Measurements from ENCODE around the gene STK38. TPM values are rescaled to one million over a fixed set of nuclear protein-coding genes. Genes with fewer than 3 reads are reported as not detected.

STK38 gene
- total RNA-seq, 1 donor from 2014 or later: 55.1 TPM

DNA sequence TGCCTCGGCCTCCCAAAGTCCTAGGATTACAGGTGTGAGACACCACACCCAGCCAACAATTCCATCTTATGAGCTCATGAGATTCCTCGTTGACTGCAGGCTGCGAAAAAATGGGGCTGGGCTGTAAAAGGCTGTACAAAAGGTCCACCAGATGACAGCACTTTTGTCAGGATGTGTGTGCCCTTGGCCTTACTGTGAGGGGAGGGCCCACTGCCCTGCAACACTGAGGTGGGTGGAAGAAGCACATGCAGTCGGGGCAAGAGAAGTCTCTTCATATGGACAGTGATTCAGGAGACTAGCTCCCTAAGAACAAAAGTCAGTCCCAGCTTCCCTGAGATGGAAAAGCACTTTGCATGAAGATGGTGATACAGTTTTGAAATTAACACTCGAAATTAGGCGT lies 54.0 kb downstream of the STK38 start:
- H3K36me3 Mint-ChIP-seq (ENCODE audit: unreplicated experiment): no peaks in the 10 kb centered on the region
- peaks cover 5% of the 10 kb centered on the region for H3K9me3 Mint-ChIP-seq (ENCODE audit: unreplicated experiment)
- H3K4me1 Mint-ChIP-seq (ENCODE audit: low read depth, unreplicated experiment): peaks cover 2% of the 10 kb centered on the region
- peaks cover 5% of the 10 kb centered on the region for H3K27me3 Mint-ChIP-seq (ENCODE audit: unreplicated experiment)
- DNase-seq: no peak
- H3K4me3 Mint-ChIP-seq (ENCODE audit: unreplicated experiment): no peak overlapping the region
- no peak overlapping the region for H3K27ac Mint-ChIP-seq (ENCODE audit: unreplicated experiment)
- TF ChIP-seq, protein P1, sequence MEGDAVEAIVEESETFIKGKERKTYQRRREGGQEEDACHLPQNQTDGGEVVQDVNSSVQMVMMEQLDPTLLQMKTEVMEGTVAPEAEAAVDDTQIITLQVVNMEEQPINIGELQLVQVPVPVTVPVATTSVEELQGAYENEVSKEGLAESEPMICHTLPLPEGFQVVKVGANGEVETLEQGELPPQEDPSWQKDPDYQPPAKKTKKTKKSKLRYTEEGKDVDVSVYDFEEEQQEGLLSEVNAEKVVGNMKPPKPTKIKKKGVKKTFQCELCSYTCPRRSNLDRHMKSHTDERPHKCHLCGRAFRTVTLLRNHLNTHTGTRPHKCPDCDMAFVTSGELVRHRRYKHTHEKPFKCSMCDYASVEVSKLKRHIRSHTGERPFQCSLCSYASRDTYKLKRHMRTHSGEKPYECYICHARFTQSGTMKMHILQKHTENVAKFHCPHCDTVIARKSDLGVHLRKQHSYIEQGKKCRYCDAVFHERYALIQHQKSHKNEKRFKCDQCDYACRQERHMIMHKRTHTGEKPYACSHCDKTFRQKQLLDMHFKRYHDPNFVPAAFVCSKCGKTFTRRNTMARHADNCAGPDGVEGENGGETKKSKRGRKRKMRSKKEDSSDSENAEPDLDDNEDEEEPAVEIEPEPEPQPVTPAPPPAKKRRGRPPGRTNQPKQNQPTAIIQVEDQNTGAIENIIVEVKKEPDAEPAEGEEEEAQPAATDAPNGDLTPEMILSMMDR (IDR thresholded peaks at IDR 0.05; ENCODE audit: partially characterized antibody, unreplicated experiment): no peak

DNA sequence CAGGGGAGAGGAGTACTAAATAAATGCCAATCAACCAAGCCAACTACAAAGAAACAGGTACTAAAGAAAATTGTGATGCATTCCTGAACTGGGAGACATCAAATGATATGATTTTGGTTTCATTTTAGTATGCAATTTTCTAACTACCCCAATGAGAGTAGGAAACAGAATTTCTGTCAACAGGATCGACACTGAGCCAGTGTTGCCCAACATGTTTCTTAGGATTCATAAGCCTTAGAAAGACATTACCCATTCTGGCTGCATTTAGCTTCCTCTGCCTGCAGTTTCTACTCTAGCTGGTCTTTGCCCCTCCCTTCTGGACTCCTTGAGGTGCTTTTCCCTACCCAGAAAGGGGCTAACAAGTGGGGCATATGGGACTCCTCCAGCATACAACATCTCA lies 54.7 kb downstream of the STK38 start:
- no peaks in the 10 kb centered on the region for H3K36me3 Mint-ChIP-seq (ENCODE audit: unreplicated experiment)

DNA sequence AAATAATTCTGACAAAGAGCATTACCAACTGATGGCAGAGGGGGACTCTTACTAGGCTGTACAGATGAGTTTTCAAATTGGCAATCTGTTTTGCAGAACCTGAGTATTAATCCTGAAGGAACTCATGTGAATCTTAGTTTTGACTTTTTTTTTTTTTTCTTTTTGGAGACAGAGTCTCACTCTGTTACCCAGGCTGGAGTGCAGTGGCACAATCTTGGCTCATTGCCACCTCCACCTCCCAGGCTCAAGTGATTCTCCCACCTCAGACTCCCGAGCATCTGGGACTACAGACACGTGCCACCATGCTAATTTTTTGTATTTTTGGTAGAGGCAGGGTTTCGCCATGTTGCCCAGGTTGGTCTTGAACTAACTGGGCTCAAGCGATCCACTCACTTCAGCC lies 55.2 kb downstream of the STK38 start:
- H3K27ac Mint-ChIP-seq (ENCODE audit: unreplicated experiment): no peak overlapping the region
- peaks cover 5% of the 10 kb centered on the region for H3K27me3 Mint-ChIP-seq (ENCODE audit: unreplicated experiment)
- no peaks in the 10 kb centered on the region for H3K36me3 Mint-ChIP-seq (ENCODE audit: unreplicated experiment)

More for the DNA sequence above, 54.7 kb downstream of the STK38 start:
- peaks cover 5% of the 10 kb centered on the region for H3K27me3 Mint-ChIP-seq (ENCODE audit: unreplicated experiment)
- H3K4me3 Mint-ChIP-seq (ENCODE audit: unreplicated experiment): no peak overlapping the region
- peaks cover 5% of the 10 kb centered on the region for H3K9me3 Mint-ChIP-seq (ENCODE audit: unreplicated experiment)
- TF ChIP-seq, protein P1 (IDR thresholded peaks at IDR 0.05; ENCODE audit: partially characterized antibody, unreplicated experiment): no peak
- H3K4me1 Mint-ChIP-seq (ENCODE audit: low read depth, unreplicated experiment): peaks cover 2% of the 10 kb centered on the region
- no peak overlapping the region for H3K27ac Mint-ChIP-seq (ENCODE audit: unreplicated experiment)
- no peak for DNase-seq

DNA sequence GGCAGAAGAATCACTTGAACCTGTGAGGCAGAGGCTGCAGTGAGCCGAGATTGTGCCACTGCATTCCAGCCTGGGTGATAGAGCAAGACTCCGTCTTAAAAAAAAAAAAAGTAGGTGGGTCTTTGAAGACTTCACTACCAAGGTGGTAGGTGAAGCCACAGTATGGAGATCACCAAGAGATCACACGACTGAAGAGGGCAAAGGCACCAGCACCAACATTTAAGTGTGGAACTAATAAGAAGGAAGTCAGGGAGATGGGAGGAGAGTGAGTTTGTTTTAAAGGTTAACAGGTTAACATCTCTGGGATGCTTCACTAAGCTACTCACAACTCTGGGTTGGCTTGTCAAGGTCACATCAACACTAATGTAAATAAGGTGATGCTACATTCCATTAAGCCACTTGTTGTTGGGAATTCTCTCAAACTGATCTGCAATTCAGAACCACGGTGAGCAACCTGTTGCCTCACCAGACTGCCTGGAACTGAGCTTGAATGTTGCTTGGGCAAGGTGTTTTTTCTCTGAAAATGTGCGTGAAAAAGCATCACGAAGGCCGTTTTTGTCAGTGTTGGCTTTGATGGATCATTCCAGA lies 55.8 kb downstream of the STK38 start:
- H3K4me3 Mint-ChIP-seq (ENCODE audit: unreplicated experiment): no peak overlapping the region
- DNase-seq: no peak
- peaks cover 5% of the 10 kb centered on the region for H3K27me3 Mint-ChIP-seq (ENCODE audit: unreplicated experiment)
- peaks cover 2% of the 10 kb centered on the region for H3K4me1 Mint-ChIP-seq (ENCODE audit: low read depth, unreplicated experiment)
- TF ChIP-seq, protein P1 (IDR thresholded peaks at IDR 0.05; ENCODE audit: partially characterized antibody, unreplicated experiment): no peak
- peak overlapping the region; percentile 59 for H3K27ac Mint-ChIP-seq (ENCODE audit: unreplicated experiment)
- H3K36me3 Mint-ChIP-seq (ENCODE audit: unreplicated experiment): no peaks in the 10 kb centered on the region
- peaks cover 5% of the 10 kb centered on the region for H3K9me3 Mint-ChIP-seq (ENCODE audit: unreplicated experiment)

More for the DNA sequence above, 55.2 kb downstream of the STK38 start:
- TF ChIP-seq, protein P1 (IDR thresholded peaks at IDR 0.05; ENCODE audit: partially characterized antibody, unreplicated experiment): no peak
- H3K4me1 Mint-ChIP-seq (ENCODE audit: low read depth, unreplicated experiment): peaks cover 2% of the 10 kb centered on the region
- peaks cover 5% of the 10 kb centered on the region for H3K9me3 Mint-ChIP-seq (ENCODE audit: unreplicated experiment)
- no peak for DNase-seq
- no peak overlapping the region for H3K4me3 Mint-ChIP-seq (ENCODE audit: unreplicated experiment)

DNA sequence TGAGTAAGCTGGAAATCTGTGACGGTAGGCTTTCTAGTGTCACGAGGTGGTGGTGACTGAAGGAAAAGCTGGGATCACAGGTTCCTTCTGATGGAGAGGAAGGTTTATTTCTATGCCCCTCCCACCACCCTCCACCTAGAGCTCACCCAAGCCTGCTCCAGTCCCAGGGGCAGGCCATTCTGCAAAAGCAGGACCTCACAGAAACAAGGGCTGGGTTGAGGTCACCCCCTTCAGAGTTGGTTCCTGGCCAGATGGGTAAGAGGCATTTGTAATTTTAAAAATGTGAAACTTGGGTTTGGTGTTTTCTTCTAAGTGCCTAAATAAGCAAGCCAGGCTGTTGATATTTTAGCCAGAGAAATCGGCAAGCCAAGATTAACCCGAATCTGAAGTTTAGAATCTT lies 57.9 kb downstream of the STK38 start:
- peaks cover 5% of the 10 kb centered on the region for H3K9me3 Mint-ChIP-seq (ENCODE audit: unreplicated experiment)
- H3K27me3 Mint-ChIP-seq (ENCODE audit: unreplicated experiment): peaks cover 5% of the 10 kb centered on the region
- no peaks in the 10 kb centered on the region for H3K36me3 Mint-ChIP-seq (ENCODE audit: unreplicated experiment)
- TF ChIP-seq, protein P1 (IDR thresholded peaks at IDR 0.05; ENCODE audit: partially characterized antibody, unreplicated experiment): no peak
- DNase-seq: no peak
- no peak overlapping the region for H3K4me3 Mint-ChIP-seq (ENCODE audit: unreplicated experiment)
- H3K4me1 Mint-ChIP-seq (ENCODE audit: low read depth, unreplicated experiment): peaks cover 1% of the 10 kb centered on the region
- no peak overlapping the region for H3K27ac Mint-ChIP-seq (ENCODE audit: unreplicated experiment)

Measured in glutamatergic neuron (in vitro differentiated cells).